HUDEP-2 (cell line): ENCODE results near the gene CCDC89.
"Not testable (repeated sequence)": the region's sequence is repeated elsewhere in the genome, so short reads cannot be mapped to it uniquely, and the experiment has no call there.

Experiments used
- DNase-seq, 76 experiments: peaks; one replicate each; lab custom pipeline; 2025; ENCODE audit not compliant: unreplicated experiment in 76 of 76; lab: John Stamatoyannopoulos, UW

The CCDC89 gene

GRCh38 chr11:85654343-85654742, 31.7 kb downstream of the CCDC89 start:
- not testable (repeated sequence) for DNase-seq

- DNase-seq, result no peak
Measured at GRCh38 chr11:85652786-85653447, 33.1 kb downstream of the CCDC89 start.

- DNase-seq, result no peak
Measured at GRCh38 chr11:85651118-85651517, 34.9 kb downstream of the CCDC89 start.

- peak in 74 of 76 experiments; percentile 16 to 88 (median 75) for DNase-seq
Measured at GRCh38 chr11:85647604-85648299, 38.2 kb downstream of the CCDC89 start, which contains the start of gene TMEM126A. TMEM126A (plus strand) TSS chr11:85647967; CDS start chr11:85650256, 2,289 bp downstream.

GRCh38 chr11:85647078-85647477, 38.9 kb downstream of the CCDC89 start:
- DNase-seq, result no peak

GRCh38 chr11:85643191-85643614, 42.8 kb downstream of the CCDC89 start:
- no peak for DNase-seq

- no peak for DNase-seq
Measured at GRCh38 chr11:85634747-85635146, 51.2 kb downstream of the CCDC89 start.
